ENCODE measurements around the gene DIS3L2.

DNA sequence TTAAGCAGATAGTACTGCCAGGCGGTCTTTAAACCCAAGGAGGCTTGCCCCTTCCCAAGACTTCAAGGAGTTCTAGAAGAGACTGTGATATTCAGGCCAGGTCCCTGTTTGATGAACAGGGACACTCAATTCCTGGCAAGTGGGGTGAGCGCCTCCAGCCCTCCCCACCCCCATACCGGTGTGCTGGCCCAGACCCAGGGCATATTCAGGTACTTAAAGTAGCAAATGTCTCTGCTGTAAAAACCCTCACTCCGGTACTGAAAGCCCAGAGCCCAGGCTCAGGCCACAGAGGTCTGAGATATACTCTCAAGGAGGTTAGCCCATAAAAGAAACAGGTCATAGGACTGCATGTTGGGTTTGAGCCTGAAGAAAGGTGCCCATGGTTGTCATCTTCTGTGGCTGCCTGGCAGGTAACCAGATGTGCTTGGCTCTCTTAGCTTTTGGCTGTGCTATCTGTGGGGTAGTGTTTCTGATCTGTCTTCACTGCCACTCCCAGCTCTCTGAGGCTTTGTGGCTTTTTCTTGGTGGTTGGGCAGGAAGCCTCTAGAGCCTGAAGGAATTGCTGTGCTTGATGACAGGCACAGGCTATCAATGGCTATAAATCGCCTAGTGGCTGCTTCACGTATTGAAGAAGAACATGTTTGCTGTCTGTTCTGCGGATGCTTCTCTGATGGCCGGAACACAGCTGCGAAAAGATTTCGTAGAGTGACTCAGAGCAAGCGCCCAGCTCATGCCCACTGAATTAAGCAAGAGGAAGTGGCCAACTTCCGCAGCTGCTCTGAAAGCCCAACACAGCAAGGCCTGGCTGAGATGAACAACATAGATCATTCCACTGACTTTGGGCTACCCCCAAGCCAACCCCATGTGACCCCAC is 353.8 kb downstream of the DIS3L2 start:
- TF ChIP-seq CTCF (IDR thresholded peaks at IDR 0.05) (no peak), POLR2A (IDR thresholded peaks at IDR 0.05) (no peak)

All from uterus (tissue), 2 donors.